ENCODE data around the gene IER5L.

The IER5L gene

DNA sequence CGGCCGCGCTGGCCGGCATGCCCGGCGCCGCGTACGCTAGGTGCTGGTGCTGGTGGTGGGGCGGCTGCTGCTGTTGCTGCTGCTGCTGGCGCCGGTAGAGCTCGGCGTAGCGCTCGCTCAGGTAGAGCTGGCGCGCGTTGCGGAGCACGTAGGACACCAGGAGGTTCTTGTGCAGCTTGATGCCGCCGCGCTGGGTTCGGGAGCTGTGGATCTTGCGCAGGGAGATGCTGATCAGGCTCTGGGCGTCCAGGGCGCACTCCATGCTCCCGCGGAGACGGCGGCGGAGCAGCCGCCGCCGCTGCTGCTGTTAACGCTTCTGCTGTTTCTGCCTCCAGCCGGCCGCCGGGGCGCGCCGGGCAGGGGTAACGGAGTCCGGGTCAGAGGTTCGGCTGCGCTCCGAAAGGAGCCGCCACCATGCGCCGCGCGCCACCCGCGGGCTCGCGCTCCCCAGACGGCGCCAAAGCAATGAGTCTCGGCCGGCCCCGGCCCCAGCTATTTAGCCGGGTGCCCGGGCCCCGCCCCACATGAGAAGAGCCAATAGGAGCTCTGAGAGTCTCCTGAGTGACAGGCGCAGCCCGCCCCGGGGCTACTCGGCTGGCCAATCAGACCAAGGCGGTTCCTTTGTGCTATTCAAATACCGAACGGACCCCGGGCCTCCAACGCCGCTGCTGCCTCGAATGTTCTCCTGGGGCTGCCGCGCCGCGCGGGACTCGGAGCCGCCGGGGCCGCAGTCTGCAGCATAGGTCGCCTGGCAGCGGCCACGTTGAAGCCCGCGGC lies at the start of gene IER5L:
IER5L (minus strand) TSS at position 471 of the 777 bp plus-strand sequence; CDS start at position 262, 209 bp downstream.
- peak; percentile 90 for DNase-seq (ENCODE audit: low read depth)

- DNase-seq (ENCODE audit: low read depth): no peak
Measured at GRCh38 chr9:129227843-129228189, 49.8 kb upstream of the IER5L start.

DNA sequence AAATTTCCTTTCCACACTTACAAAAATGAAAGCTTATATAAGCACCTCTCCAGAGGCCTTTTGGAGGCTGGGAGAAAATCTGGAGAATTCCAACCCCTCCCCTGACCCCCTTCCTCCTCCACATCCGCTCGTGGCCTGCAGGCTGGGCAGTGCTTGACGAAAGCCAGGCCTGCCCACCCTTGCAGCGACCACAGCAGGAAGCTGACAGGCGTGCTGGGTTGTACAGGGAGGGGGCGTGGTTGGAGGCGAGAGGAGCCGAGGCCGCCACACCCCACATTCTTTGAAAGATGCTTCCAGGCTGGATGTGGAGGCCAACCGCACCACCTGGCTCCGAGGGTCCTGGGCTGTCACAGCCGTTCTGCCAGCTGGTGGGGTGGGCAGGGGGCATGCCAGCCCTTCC lies 47.8 kb upstream of the IER5L start:
- no peak for DNase-seq (ENCODE audit: low read depth)

DNA sequence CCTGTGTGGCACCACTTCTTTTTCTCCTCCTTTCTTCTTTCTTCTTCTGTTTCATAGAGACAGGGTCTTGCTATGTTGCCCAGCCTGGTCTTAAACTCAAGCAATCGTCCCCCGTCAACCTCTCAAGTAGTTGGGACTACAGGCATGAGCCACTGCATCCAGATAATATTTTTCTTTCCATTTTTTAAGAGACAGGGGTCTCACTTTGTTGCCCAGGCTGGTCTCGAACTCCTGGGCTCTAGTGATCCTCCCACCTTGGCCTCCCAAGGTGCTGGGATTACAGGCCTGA lies 47.4 kb upstream of the IER5L start:
- DNase-seq (ENCODE audit: low read depth): no peak

DNA sequence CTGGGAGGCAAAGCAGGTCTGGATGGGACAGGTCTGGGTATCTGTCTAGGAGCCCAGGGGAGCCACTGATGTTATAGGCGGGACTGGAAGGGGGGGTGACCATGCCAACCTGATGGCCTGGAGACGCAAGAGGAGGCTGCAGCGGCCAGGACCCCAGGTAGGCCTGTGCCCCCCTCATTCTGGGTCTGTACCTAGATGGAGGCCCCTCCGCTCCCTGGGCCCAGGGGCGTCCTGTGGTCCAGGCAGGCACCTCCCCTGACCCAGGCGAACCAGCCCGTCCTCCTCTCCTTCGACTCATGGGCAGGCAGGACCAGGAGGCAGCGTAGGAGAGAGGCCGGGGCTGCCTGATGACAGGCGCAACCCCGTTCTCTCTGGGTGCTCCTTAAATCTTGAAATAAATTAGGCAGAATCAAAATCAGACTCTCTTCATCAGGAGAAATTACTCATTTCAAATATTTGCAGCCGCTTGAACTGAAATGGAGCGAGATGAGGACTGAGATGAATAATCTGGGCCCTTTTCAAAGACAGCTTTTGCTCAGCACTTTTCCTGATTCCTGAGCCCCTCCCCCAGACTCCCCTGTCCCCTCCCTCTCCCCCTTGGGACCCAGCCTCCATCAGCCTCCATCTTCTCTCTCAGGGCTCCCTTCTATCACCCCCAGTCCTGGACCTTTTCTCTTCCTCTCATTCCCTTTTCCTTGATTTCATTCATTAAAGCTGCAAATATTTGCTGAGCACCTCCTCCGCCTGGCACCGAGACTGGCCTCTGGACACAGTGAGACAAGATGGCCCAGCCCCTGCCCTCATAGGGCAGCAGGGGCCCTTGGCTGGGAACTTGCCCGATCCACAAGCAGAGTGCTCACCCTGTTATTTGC lies 46.8 kb upstream of the IER5L start:
- DNase-seq (ENCODE audit: low read depth): no peak

GRCh38 chr9:129223551-129224208 lies 45.6 kb upstream of the IER5L start:
- DNase-seq (ENCODE audit: low read depth): no peak

DNA sequence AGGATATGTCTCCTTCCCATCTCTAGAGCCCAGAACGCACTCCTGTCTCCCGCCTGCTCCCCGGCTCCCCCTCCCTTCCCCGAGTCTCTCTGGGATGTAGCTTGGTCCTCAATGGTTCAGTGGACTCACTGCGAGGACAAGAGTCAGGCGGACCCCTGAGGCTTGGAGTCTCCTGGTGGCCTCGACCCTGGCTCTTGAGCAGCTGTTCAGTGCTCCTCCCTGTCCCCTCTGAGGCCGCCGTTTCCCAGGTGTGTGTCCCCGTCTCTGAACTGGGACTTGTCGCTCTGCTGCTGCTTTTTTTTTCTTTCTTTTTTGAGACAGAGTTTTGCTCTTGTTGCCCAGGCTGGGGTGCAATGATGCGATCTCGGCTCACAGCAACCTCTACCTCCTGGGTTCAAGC lies 44.8 kb upstream of the IER5L start:
- no peak for DNase-seq (ENCODE audit: low read depth)

- no peak for DNase-seq (ENCODE audit: low read depth)
Measured at GRCh38 chr9:129221979-129222635, 44.0 kb upstream of the IER5L start.

DNA sequence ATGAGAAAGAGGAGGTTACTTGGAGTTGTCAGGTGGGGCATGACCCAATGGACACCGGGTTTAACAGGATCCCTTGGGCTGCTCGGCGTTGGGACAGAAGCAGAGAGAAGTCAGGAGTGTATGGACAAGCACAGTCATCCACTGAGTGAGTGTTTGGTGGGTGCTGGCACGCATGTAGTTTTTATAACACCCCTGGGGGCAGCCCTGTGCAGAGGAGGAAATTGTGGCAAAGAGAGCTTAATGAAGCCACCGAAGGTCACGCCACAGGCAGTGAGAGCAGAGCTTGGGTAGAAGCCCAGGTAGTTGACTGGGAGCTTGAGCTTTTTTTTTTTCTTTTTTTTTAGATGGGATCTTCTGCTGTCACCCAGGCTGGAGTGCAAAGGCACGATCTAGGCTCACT lies 43.2 kb upstream of the IER5L start:
- no peak for DNase-seq (ENCODE audit: low read depth)

DNA sequence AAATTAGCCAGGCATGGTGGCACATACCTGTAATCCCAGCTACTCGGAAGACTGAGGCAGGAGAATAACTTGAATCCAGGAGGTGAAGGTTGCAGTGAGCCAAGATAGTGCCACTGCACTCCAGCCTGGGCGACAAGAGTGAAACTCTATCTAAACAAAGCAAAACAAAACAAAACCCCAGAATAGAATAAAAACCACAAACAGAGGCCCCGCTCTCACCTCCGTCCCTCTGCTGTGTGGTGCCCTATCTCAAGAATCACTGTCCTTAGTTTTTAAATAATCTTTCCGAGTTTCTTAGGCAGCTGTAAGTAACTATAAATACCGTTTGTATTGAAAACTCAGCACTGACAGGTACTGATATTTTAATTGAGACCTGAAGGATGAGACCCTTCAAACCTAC lies 42.7 kb upstream of the IER5L start:
- DNase-seq (ENCODE audit: low read depth): no peak

DNA sequence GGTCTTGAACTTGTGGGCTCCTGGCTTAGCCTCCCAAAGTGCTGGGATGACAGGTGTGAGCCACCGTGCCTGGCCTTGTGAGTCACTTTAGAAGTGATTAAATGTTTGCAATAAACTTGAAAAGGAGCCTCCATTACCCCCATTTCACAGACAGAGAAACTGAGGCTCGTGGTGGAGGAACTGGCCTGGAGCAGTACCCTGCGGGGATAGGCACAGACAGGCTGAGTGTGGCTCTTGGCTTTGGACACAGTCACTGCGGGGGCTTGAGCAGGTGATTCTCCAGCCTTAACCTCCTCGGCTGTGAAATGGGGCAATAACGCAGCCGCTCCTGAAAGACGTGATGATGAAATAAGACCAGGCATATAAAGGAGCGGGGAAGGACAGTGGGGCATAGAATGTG lies 40.9 kb upstream of the IER5L start:
- no peak for DNase-seq (ENCODE audit: low read depth)

DNA sequence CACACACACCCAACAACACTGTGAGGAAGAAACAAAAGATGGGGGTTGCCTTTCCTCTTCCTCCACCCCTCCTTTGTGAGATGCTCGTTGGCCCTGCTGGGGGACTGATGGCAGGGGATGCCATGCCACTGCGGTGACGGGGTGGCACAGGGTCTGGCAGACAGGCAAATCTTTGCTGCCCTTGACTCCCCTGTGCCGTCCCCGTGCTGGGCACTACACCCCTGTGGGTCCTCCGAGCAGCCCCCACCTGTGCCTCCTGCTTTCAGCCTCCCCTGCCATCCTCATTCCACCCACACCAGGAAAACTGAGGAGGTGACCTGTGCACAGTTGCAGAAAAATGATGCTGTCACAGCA lies 40.2 kb upstream of the IER5L start:
- DNase-seq (ENCODE audit: low read depth): no peak

- DNase-seq (ENCODE audit: low read depth): no peak
Measured at GRCh38 chr9:129213551-129213950, 35.5 kb upstream of the IER5L start.

GRCh38 chr9:129211686-129212085 lies 33.6 kb upstream of the IER5L start:
- DNase-seq (ENCODE audit: low read depth): no peak

- DNase-seq (ENCODE audit: low read depth): no peak
Measured at GRCh38 chr9:129210125-129210524, 32.1 kb upstream of the IER5L start.

DNA sequence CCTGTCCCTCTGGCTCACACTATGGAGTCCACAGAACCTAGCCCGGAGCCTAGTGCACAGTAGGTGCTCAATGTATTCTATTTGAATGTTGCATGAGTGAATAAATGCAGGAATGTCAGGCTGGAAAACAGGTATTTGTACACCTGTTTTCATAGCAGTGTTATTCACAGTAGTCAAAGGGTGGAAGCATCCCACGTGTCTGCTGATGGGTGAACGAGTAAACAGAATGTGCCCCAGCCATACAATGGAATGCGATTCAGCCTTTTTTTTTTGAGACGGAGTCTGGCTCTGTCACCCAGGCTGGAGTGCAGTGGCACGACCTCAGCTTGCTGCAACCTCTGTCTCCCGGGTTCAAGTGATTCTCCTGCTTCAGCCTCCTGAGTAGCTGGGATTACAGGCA lies 31.5 kb upstream of the IER5L start:
- DNase-seq (ENCODE audit: low read depth): no peak

DNA sequence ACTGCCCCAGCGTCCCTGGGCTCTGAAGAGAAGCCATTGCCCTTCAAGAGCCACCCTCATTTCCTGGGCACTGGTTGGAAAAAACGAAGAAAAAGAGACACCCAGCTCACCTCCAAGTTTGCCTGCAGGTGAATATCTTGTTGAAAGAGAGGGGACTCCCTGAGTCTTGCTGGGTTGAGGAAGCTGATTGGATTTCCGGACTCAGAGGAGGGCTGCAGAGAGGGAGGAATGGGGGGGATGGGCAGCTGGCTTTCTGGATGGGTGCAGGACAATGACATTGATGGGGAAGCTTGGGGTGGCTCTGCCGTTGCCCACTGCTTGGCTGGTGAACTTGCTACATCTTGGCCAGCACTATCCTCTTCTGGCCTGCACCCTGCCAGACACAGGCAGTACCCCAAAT lies 31.0 kb upstream of the IER5L start:
- no peak for DNase-seq (ENCODE audit: low read depth)

DNA sequence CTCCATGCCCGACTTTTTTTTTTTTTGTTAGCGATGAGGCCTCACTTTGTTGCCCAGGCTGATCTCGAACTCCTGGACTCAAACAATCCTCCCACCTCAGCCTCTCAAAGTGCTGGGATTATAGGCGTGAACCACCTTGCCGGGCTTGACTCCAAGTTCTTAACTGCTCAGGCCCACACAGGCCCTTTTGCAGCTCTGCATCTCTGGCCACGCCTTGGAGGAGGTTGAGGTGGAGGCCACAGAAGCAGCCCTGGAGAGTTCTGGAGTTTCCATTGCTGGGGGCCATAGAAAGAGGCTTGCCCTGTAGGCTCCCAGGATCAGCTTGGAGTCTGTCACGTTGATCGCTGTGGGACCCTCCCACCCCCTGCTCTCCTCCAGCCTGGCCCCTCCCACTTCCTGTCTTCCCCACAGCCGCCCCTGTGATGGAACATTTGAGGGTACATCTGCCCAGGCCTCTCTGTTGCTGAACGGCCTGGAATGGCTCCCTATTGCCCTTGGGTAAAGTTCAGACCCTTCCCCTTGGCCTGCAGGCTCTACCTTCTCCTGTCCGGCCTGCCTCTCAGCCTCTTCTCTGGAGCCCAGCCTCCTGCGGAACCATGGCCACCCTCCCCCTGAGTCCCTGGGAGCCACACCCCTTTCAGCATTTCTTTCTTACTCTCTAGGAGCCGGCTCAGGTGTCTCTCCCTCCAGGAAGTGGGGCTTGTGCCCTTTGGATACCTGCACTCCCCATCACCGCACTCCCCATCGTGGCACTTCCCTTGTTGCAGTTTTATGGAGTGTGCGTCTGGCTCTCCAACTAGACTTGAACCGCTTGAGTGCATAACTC lies 30.4 kb upstream of the IER5L start:
- no peak for DNase-seq (ENCODE audit: low read depth)

GRCh38 chr9:129206905-129207304 lies 28.8 kb upstream of the IER5L start:
- no peak for DNase-seq (ENCODE audit: low read depth)

- DNase-seq (ENCODE audit: low read depth): no peak
Measured at GRCh38 chr9:129206401-129206800, 28.3 kb upstream of the IER5L start.

DNA sequence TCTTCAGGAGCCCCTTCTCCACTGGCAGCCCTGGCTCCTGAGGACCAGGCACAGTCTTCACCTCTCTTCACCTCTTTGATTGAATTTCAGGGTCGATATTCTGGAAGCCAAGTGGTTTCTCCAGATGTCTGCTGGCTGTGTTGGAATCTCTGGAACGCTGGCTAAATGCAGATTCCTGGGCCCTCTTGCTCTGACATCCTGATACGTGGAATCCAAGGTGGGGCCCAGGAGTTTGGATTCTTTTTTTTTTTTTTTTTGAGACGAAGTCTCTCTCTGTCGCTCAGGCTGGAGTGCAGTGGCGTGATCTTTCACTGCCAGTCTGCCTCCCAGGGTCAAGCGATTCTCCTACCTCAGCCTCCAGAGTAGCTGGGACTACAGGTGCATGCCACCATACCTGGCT lies 26.8 kb upstream of the IER5L start:
- no peak for DNase-seq (ENCODE audit: low read depth)

GRCh38 chr9:129203556-129203909 lies 25.5 kb upstream of the IER5L start:
- DNase-seq (ENCODE audit: low read depth): no peak
